ENCODE results near the gene RPN2.

RPN2 gene

GRCh38 chr20:37202267-37202943 is 23.3 kb downstream of the RPN2 start:
- ATAC-seq, result peak; percentile 99
- no peak for TF ChIP-seq PATZ1 (CRISPR knock-in tag; IDR thresholded peaks at IDR 0.05; ENCODE audit: borderline replicate concordance)
- TF ChIP-seq GLIS3 (CRISPR knock-in tag; IDR thresholded peaks at IDR 0.05), result no peak
- TF ChIP-seq ZNF565 (CRISPR knock-in tag; conservative IDR thresholded peaks at IDR 0.05; ENCODE audit: low read depth), result no peak
- no peak for TF ChIP-seq BACH2 (CRISPR knock-in tag; IDR thresholded peaks at IDR 0.05; ENCODE audit: borderline replicate concordance)
- TF ChIP-seq RARB (CRISPR knock-in tag; IDR thresholded peaks at IDR 0.05), result no peak
- TF ChIP-seq ZFP3 (CRISPR knock-in tag; IDR thresholded peaks at IDR 0.05), result no peak
- no peak for TF ChIP-seq ESRRG (CRISPR knock-in tag; IDR thresholded peaks at IDR 0.05)
- TF ChIP-seq ZNF70 (CRISPR knock-in tag; IDR thresholded peaks at IDR 0.05), result no peak
- TF ChIP-seq ZFP30 (CRISPR knock-in tag; IDR thresholded peaks at IDR 0.05), result no peak
- peak; percentile 85 for TF ChIP-seq TCF4 (CRISPR knock-in tag; IDR thresholded peaks at IDR 0.05; ENCODE audit: borderline replicate concordance)
- TF ChIP-seq, protein P1, sequence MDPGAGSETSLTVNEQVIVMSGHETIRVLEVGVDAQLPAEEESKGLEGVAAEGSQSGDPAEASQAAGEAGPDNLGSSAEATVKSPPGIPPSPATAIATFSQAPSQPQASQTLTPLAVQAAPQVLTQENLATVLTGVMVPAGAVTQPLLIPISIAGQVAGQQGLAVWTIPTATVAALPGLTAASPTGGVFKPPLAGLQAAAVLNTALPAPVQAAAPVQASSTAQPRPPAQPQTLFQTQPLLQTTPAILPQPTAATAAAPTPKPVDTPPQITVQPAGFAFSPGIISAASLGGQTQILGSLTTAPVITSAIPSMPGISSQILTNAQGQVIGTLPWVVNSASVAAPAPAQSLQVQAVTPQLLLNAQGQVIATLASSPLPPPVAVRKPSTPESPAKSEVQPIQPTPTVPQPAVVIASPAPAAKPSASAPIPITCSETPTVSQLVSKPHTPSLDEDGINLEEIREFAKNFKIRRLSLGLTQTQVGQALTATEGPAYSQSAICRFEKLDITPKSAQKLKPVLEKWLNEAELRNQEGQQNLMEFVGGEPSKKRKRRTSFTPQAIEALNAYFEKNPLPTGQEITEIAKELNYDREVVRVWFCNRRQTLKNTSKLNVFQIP (CRISPR knock-in tag; IDR thresholded peaks at IDR 0.05; ENCODE audit: borderline replicate concordance, low read depth), result no peak
- no peak for TF ChIP-seq SNAI2 (CRISPR knock-in tag; IDR thresholded peaks at IDR 0.05)
- peak; percentile 54; the same call in 1 of the 2 replicates for TF ChIP-seq ZC3H10 (CRISPR knock-in tag; IDR thresholded peaks at IDR 0.05)
- TF ChIP-seq PPARA (CRISPR knock-in tag; IDR thresholded peaks at IDR 0.05; ENCODE audit: borderline replicate concordance), result no peak
- peak; percentile 82 for TF ChIP-seq ISL1 (CRISPR knock-in tag; IDR thresholded peaks at IDR 0.05)
- TF ChIP-seq, protein P2, sequence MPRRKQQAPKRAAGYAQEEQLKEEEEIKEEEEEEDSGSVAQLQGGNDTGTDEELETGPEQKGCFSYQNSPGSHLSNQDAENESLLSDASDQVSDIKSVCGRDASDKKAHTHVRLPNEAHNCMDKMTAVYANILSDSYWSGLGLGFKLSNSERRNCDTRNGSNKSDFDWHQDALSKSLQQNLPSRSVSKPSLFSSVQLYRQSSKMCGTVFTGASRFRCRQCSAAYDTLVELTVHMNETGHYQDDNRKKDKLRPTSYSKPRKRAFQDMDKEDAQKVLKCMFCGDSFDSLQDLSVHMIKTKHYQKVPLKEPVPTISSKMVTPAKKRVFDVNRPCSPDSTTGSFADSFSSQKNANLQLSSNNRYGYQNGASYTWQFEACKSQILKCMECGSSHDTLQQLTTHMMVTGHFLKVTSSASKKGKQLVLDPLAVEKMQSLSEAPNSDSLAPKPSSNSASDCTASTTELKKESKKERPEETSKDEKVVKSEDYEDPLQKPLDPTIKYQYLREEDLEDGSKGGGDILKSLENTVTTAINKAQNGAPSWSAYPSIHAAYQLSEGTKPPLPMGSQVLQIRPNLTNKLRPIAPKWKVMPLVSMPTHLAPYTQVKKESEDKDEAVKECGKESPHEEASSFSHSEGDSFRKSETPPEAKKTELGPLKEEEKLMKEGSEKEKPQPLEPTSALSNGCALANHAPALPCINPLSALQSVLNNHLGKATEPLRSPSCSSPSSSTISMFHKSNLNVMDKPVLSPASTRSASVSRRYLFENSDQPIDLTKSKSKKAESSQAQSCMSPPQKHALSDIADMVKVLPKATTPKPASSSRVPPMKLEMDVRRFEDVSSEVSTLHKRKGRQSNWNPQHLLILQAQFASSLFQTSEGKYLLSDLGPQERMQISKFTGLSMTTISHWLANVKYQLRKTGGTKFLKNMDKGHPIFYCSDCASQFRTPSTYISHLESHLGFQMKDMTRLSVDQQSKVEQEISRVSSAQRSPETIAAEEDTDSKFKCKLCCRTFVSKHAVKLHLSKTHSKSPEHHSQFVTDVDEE (CRISPR knock-in tag; IDR thresholded peaks at IDR 0.05), result peak; percentile 20; the same call in 1 of the 2 replicates
- TF ChIP-seq CSDC2 (CRISPR knock-in tag; IDR thresholded peaks at IDR 0.05), result no peak

DNA sequence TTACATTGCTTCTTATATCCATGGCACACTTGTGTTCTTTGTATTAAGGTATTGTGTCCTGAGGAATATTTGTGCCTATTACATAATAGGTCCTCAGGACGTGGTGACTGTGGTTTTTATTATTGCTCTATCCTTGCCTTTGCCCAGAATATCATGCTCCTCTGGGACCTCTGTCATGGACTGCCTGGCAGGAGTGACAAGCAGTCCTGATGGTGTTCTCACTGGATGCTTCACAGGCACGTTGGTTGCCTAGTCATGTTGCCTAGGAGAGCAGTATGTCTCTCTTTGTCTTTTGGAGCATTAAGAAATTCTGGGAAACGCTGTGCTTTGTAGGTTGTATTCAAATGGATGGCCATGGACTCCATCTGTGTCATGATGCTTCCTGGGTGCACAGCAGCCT is 24.9 kb downstream of the RPN2 start:
- no peak for ATAC-seq
- TF ChIP-seq, protein P1 (CRISPR knock-in tag; IDR thresholded peaks at IDR 0.05; ENCODE audit: borderline replicate concordance, low read depth), result no peak
- no peak for TF ChIP-seq CSDC2 (CRISPR knock-in tag; IDR thresholded peaks at IDR 0.05)
- TF ChIP-seq, protein P2 (CRISPR knock-in tag; IDR thresholded peaks at IDR 0.05), result no peak
- TF ChIP-seq, protein P3, sequence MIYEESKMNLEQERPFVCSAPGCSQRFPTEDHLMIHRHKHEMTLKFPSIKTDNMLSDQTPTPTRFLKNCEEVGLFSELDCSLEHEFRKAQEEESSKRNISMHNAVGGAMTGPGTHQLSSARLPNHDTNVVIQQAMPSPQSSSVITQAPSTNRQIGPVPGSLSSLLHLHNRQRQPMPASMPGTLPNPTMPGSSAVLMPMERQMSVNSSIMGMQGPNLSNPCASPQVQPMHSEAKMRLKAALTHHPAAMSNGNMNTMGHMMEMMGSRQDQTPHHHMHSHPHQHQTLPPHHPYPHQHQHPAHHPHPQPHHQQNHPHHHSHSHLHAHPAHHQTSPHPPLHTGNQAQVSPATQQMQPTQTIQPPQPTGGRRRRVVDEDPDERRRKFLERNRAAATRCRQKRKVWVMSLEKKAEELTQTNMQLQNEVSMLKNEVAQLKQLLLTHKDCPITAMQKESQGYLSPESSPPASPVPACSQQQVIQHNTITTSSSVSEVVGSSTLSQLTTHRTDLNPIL (CRISPR knock-in tag; IDR thresholded peaks at IDR 0.05; ENCODE audit: low read depth), result no peak
- TF ChIP-seq ZNF8 (CRISPR knock-in tag; IDR thresholded peaks at IDR 0.05), result no peak
- TF ChIP-seq ISL1 (CRISPR knock-in tag; IDR thresholded peaks at IDR 0.05), result no peak
- TF ChIP-seq ESRRG (CRISPR knock-in tag; IDR thresholded peaks at IDR 0.05), result no peak
- no peak for TF ChIP-seq PATZ1 (CRISPR knock-in tag; IDR thresholded peaks at IDR 0.05; ENCODE audit: borderline replicate concordance)
- TF ChIP-seq BACH2 (CRISPR knock-in tag; IDR thresholded peaks at IDR 0.05; ENCODE audit: borderline replicate concordance), result no peak

All from SK-N-SH treated with all-trans-retinoic acid at 6 μM for 48 hours (cell line).